ENCODE measurements around the gene PTPN6. TPM values are rescaled to one million over a fixed set of nuclear protein-coding genes. Genes with fewer than 3 reads are reported as not detected.

Gene PTPN6
- total and polyA plus RNA-seq, 2 of the 4 experiments (the other 2 are of a cell fraction): under 0.01 to 0.14 TPM

- H3K4me1 ChIP-seq (ENCODE audit: control insufficient read depth, insufficient read depth, low read length): peaks cover 5% of the 10 kb centered on the region; the same call in 1 of the 2 replicates
- peak; percentile 94 for DNase-seq
- peak overlapping the region; percentile 66 for H3K4ac ChIP-seq (ENCODE audit: low read depth, low read length)
- peak overlapping the region; percentile 44 for H2AFZ ChIP-seq (replicated peaks; ENCODE audit: low read length, poor library complexity)
- peaks cover 17 to 39% of the 10 kb centered on the region in 2 experiments for H3K79me1 ChIP-seq (ENCODE audit: low read depth in 1 of 2, low read length in 2 of 2)
- peak overlapping the region; percentile 65 for H4K5ac ChIP-seq (ENCODE audit: low read depth, low read length)
- peak overlapping the region; percentile 65 for H3K9ac ChIP-seq (ENCODE audit: low read depth, low read length)
- peak overlapping the region; percentile 71 for H3K27ac ChIP-seq (ENCODE audit: insufficient read depth, low read length)
- H3K14ac ChIP-seq (replicated peaks; ENCODE audit: low read depth, low read length): peak overlapping the region; percentile 39
- intact Hi-C loops (cut with micrococcal nuclease) (loop anchor here (2.0 kb wide), 1 partner anchor 75 kb away; no protein-coding TSS in a partner anchor), dilution Hi-C loops (cut with HindIII; ENCODE audit: low sequenced_read_pairs, unreplicated experiment) (no loop called here), in situ Hi-C loops (cut with MboI; ENCODE audit: low sequenced_read_pairs) (loop anchor here (10.0 kb wide), 1 partner anchor 171 kb away; no protein-coding TSS in a partner anchor)
- H2BK120ac ChIP-seq (ENCODE audit: low read depth, low read length): peak overlapping the region; percentile 49; the same call in 1 of the 2 replicates
- H3K18ac ChIP-seq (ENCODE audit: low read depth, low read length): no peak overlapping the region
- peak overlapping the region; percentile 0 to 85; a peak in 2 of 4 replicates for H4K8ac ChIP-seq (ENCODE audit: low read depth in 2 of 2, low read length in 2 of 2)
- CTCF ChIA-PET: interaction anchor here (1.2 to 1.4 kb wide), 2 partner anchors 18 to 101 kb away, joined by 3 to 4 read pairs; no protein-coding TSS in a partner anchor
- 0 out of 2 replicates have a peak, but pooled peaks have one; percentile 53 for TF ChIP-seq RFX5 (IDR thresholded peaks at IDR 0.05; ENCODE audit: low read depth, low read length)
- TF ChIP-seq MAFK (IDR thresholded peaks at IDR 0.05; ENCODE audit: low read depth, low read length): no peak
- H2BK5ac ChIP-seq (ENCODE audit: low read depth, low read length, poor library complexity, severe bottlenecking): peak overlapping the region; percentile 91
- H2AK5ac ChIP-seq (ENCODE audit: low read depth, low read length): no peak overlapping the region
- peak; percentile 61 for ATAC-seq (ENCODE audit: low read depth)
- peak overlapping the region; percentile 28; the same call in 1 of the 2 replicates for H2BK20ac ChIP-seq (ENCODE audit: low read depth, low read length)
- H3K36me3 ChIP-seq (ENCODE audit: control insufficient read depth, insufficient read depth, low read length): peaks cover 36% of the 10 kb centered on the region
- H3K9me3 ChIP-seq (ENCODE audit: control insufficient read depth, insufficient read depth, low read length): no peaks in the 10 kb centered on the region
- H3K4me2 ChIP-seq (ENCODE audit: low read depth, low read length): peak overlapping the region; percentile 95
- no peaks in the 10 kb centered on the region for H3K27me3 ChIP-seq (ENCODE audit: control insufficient read depth, insufficient read depth, low read length)
- no CpG with 5 or more reads among the region's 13 CpGs for WGBS, 2 experiments (ENCODE audit: extremely low coverage in 2 of 2, insufficient read length in 1 of 2)
- no peak overlapping the region; the same call in 1 of the 2 replicates for H3K4me3 ChIP-seq (ENCODE audit: insufficient read depth, low read depth, low read length)
- H3K9me1 ChIP-seq (ENCODE audit: insufficient read depth, low read length): 0 out of 2 replicates have a peak, but pooled peaks cover 2% of the 10 kb centered on the region
- BruUV-seq (replicated peaks): no TSS peak
- POLR2A ChIA-PET (ENCODE audit: unreplicated experiment): interaction anchor here (0.6 to 2.7 kb wide), 4 partner anchors 14 to 109 kb away, joined by 3 to 11 read pairs (median 3); no protein-coding TSS in a partner anchor
- no peak overlapping the region for H4K91ac ChIP-seq (ENCODE audit: insufficient read depth, low read depth, low read length)
- H3K56ac ChIP-seq (ENCODE audit: extremely low read depth, insufficient read depth, low read length): peak overlapping the region; percentile 60
- H2BK15ac ChIP-seq (ENCODE audit: low read depth, low read length): no peak overlapping the region
- peak overlapping the region; percentile 5 for H2AK9ac ChIP-seq (replicated peaks; ENCODE audit: low read depth, low read length, poor library complexity)
- peak overlapping the region; percentile 39 for H3K23ac ChIP-seq (ENCODE audit: low read depth, low read length)
- no peaks in the 10 kb centered on the region; the same call in 1 of the 2 replicates for H4K20me1 ChIP-seq (ENCODE audit: insufficient read depth, low read length)
Measured at GRCh38 chr12:6943389-6943721, 7.8 kb upstream of the PTPN6 start.
